ENCODE measurements around the gene DCAF5.

DNA sequence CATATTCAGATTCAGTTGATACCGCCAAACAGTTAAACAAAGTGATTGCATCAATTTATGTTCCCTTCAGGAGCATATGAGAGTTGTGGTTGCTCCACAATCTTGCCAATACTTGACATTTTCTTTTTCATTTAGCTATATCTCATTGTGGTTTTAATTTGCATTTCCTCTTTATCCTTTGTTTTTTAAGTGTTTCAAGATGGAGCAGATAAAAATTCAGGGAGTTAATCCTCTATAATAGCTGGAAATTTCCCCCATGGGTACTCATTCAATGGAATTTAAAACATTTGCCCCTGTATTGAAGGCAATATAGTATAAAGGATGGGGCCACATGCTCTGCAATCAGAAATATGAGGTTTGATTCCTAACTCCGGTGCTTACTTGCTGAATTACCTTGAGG, 37.3 kb upstream of the DCAF5 start:
- TF ChIP-seq, protein P1, sequence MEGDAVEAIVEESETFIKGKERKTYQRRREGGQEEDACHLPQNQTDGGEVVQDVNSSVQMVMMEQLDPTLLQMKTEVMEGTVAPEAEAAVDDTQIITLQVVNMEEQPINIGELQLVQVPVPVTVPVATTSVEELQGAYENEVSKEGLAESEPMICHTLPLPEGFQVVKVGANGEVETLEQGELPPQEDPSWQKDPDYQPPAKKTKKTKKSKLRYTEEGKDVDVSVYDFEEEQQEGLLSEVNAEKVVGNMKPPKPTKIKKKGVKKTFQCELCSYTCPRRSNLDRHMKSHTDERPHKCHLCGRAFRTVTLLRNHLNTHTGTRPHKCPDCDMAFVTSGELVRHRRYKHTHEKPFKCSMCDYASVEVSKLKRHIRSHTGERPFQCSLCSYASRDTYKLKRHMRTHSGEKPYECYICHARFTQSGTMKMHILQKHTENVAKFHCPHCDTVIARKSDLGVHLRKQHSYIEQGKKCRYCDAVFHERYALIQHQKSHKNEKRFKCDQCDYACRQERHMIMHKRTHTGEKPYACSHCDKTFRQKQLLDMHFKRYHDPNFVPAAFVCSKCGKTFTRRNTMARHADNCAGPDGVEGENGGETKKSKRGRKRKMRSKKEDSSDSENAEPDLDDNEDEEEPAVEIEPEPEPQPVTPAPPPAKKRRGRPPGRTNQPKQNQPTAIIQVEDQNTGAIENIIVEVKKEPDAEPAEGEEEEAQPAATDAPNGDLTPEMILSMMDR (optimal IDR thresholded peaks at IDR 0.05 in 1 of 3, IDR thresholded peaks at IDR 0.05 in 1 of 3, conservative IDR thresholded peaks at IDR 0.05 in 1 of 3; ENCODE audit: extremely low read depth in 1 of 3, insufficient read depth in 2 of 3, low read length in 3 of 3), result no peak
- TF ChIP-seq EZH2 (IDR thresholded peaks at IDR 0.05; ENCODE audit: low read length), result no peak
